Caco-2 (cell line): ENCODE data around the gene DLL1. TPM values are rescaled to one million over a fixed set of nuclear protein-coding genes. Genes with fewer than 3 reads are reported as not detected.

Source experiments
- BruUV-seq: library from RNA; stranded (reverse); fragments of 400-500 nt; replicated peaks from 2 replicates; lab custom pipeline; 2021; lab: Mats Ljungman, UMichigan
- CTCF ChIA-PET: fragments of 300-600 bp; sonication (Branson Sonifier 250); formaldehyde crosslinking; loops from one replicate; lab custom pipeline; 2022; ENCODE audit warnings: antibody characterized with exemption; lab: Charles Lee
- POLR2A ChIA-PET: fragments of 300-600 bp; sonication (Branson Sonifier 250); formaldehyde crosslinking; loops from one replicate; lab custom pipeline; 2022; ENCODE audit warnings: antibody characterized with exemption; lab: Charles Lee
- DNase-seq, 2 experiments: peaks; one replicate each; pipeline versions ENCODE4 v3.0.0 to v3.0.0-alpha.2; 2020 to 2022
- H3K27me3 ChIP-seq: replicated peaks from 2 replicates; pipeline ENCODE4 v1.6.0; 2011; ENCODE audit warnings: low read length; ENCODE audit not compliant: control insufficient read depth, insufficient read depth
- H3K36me3 ChIP-seq: 2 replicates; pipeline ENCODE4 v1.5.1; 2011; ENCODE audit warnings: low read length; ENCODE audit not compliant: control insufficient read depth, insufficient read depth
- H3K4me1 ChIP-seq: fragments of 250-450 bp; sonication (Bioruptor Pico); 2 replicates; pipeline ENCODE4 v1.5.1; 2020; ENCODE audit warnings: mild to moderate bottlenecking
- H3K4me3 ChIP-seq: 2 replicates; pipeline ENCODE4 v1.5.1; 2011; ENCODE audit warnings: low read depth, mild to moderate bottlenecking, control low read depth, low read length
- H3K9me3 ChIP-seq: fragments of 250-450 bp; sonication (Bioruptor Pico); 2 replicates; pipeline ENCODE4 v1.5.1; 2020; ENCODE audit warnings: mild to moderate bottlenecking, moderate library complexity
- H3K27ac Mint-ChIP-seq: one replicate; pipeline ENCODE4 v1.8.0; 2022; ENCODE audit warnings: mixed read lengths; ENCODE audit not compliant: unreplicated experiment
- H3K27me3 Mint-ChIP-seq: one replicate; pipeline ENCODE4 v1.8.0; 2022; ENCODE audit warnings: mixed read lengths; ENCODE audit not compliant: insufficient read depth, unreplicated experiment
- H3K36me3 Mint-ChIP-seq: one replicate; pipeline ENCODE4 v1.8.0; 2022; ENCODE audit warnings: mild to moderate bottlenecking, mixed read lengths; ENCODE audit not compliant: insufficient read depth, unreplicated experiment
- H3K4me1 Mint-ChIP-seq: one replicate; pipeline ENCODE4 v1.8.0; 2022; ENCODE audit warnings: low read depth, mixed read lengths; ENCODE audit not compliant: unreplicated experiment
- H3K4me3 Mint-ChIP-seq: one replicate; pipeline ENCODE4 v1.8.0; 2022; ENCODE audit warnings: mild to moderate bottlenecking, moderate library complexity, mixed read lengths; ENCODE audit not compliant: unreplicated experiment
- H3K9me3 Mint-ChIP-seq: one replicate; pipeline ENCODE4 v1.8.0; 2022; ENCODE audit warnings: mixed read lengths; ENCODE audit not compliant: unreplicated experiment
- intact Hi-C: fragments of 100-400 bp; cut with micrococcal nuclease; formaldehyde crosslinking; loops from one replicate; pipeline ENCODE4 v1.10.0; 2022; ENCODE audit not compliant: unreplicated experiment
- total RNA-seq: library from RNA; stranded (reverse); gene quantifications from 2 replicates; pipeline ENCODE4 v1.2.3, GENCODE V29; 2022
- TF ChIP-seq, protein P1 (sequence below), 2 experiments: fragments of 200-600 bp in 1 of 2; IDR thresholded peaks; 1 replicate in 1 of 2; 2 replicates in 1 of 2; pipeline versions ENCODE4 v1.5.1 to v1.8.0; 2011 to 2022; ENCODE audit warnings: antibody characterized with exemption in 1 of 2, control low read depth in 1 of 2, inconsistent platforms in 1 of 2, low read depth in 1 of 2, low read length in 1 of 2, mild to moderate bottlenecking in 1 of 2, moderate library complexity in 1 of 2; ENCODE audit not compliant: insufficient read depth in 1 of 2, severe bottlenecking in 1 of 2, unreplicated experiment in 1 of 2

The DLL1 gene
- total RNA-seq, 1 experiment from 2014 or later: 6.6 TPM

DNA sequence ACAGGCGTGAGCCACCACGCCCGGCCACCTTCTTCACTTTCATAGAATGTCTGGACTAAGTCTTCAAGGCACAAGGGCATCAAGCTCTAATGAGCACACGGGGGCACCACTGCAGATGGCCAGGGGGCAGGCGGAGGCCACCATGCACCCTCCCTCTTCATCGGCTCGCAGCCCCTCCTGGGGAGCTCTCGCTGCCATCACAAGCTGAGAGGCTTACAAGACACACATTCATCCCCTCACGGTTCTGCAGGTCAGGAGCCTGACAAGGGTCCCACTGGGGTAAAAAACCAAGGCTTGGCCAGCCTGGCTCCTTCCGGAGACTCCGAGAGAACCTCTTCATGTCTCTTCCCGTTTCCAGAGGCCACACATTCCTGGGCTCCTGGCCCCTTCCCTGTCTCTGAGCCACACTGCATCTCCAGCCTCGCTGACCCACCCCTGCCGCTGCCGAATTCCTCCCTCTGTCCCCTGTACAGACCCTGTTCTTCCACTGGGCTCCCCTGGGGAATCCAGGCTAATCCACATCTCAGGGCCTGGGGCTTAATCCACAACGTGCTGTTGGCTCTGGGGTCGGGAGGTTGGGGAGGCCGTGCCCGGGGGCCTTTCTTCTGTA lies 19.8 kb downstream of the DLL1 start:
- TF ChIP-seq, protein P1, sequence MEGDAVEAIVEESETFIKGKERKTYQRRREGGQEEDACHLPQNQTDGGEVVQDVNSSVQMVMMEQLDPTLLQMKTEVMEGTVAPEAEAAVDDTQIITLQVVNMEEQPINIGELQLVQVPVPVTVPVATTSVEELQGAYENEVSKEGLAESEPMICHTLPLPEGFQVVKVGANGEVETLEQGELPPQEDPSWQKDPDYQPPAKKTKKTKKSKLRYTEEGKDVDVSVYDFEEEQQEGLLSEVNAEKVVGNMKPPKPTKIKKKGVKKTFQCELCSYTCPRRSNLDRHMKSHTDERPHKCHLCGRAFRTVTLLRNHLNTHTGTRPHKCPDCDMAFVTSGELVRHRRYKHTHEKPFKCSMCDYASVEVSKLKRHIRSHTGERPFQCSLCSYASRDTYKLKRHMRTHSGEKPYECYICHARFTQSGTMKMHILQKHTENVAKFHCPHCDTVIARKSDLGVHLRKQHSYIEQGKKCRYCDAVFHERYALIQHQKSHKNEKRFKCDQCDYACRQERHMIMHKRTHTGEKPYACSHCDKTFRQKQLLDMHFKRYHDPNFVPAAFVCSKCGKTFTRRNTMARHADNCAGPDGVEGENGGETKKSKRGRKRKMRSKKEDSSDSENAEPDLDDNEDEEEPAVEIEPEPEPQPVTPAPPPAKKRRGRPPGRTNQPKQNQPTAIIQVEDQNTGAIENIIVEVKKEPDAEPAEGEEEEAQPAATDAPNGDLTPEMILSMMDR (IDR thresholded peaks at IDR 0.05; ENCODE audit: insufficient read depth in 1 of 2, low read depth in 1 of 2, low read length in 1 of 2, severe bottlenecking in 1 of 2, unreplicated experiment in 1 of 2): no peak
- Histone ChIP-seq H3K9me3 (no peaks in the 10 kb centered on the region), H3K4me3 (no peak overlapping the region), H3K4me1 (peaks cover 24% of the 10 kb centered on the region), H3K27me3 (no peaks in the 10 kb centered on the region), H3K36me3 (no peaks in the 10 kb centered on the region)
- ChIA-PET POLR2A (no interaction called here), CTCF (no interaction called here)
- peaks cover 27% of the 10 kb centered on the region for H3K4me1 Mint-ChIP-seq
- H3K9me3 Mint-ChIP-seq: no peaks in the 10 kb centered on the region
- no peaks in the 10 kb centered on the region for H3K27me3 Mint-ChIP-seq
- DNase-seq: no peak
- no peak overlapping the region for H3K4me3 Mint-ChIP-seq
- H3K36me3 Mint-ChIP-seq: no peaks in the 10 kb centered on the region
- no TSS peak for BruUV-seq
- no peak overlapping the region for H3K27ac Mint-ChIP-seq
- intact Hi-C loops: no loop called here

DNA sequence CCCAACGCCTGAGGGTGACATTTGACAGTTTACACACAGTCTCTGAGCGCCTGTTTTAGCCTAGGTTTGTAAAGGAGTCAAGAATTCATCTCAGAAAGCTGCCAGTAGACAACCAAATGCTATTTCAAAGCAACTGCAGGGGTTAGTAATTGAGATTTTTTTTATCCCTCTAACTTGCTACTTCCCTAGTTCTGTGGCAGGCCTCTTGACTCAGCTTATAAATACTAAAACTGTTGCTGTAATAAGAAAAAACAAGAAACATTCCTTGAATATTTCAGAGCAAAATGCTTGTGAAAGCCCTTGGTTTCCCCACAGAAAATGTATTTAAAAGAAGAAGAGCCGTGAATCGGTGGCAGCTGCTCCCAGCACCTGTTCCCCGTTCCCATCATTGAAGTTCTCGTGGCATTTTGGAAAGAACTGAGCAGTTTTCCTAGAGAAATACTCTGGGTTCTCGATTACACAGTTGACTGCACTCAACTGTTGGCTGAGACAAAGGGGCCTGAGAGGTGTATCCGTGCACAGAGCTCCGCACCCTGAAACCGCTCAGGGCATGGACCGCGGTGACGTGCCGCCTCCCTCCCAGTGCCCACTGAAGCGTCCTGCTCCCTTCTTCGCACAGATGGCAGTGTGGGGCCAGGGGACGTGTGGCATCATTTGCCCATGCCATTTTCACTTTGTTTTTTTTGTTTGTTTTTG lies 20.9 kb downstream of the DLL1 start:
- Histone ChIP-seq H3K4me3 (no peak overlapping the region), H3K9me3 (no peaks in the 10 kb centered on the region), H3K4me1 (peaks cover 31% of the 10 kb centered on the region), H3K36me3 (no peaks in the 10 kb centered on the region), H3K27me3 (no peaks in the 10 kb centered on the region)
- Mint-ChIP-seq H3K4me3 (peak overlapping the region; percentile 65), H3K4me1 (peaks cover 38% of the 10 kb centered on the region), H3K27ac (peak overlapping the region; percentile 91), H3K36me3 (no peaks in the 10 kb centered on the region), H3K9me3 (no peaks in the 10 kb centered on the region), H3K27me3 (no peaks in the 10 kb centered on the region)
- intact Hi-C loops: loop anchor here (1.0 to 10.0 kb wide), 2 partner anchors 10 to 475 kb away; no protein-coding TSS in a partner anchor
- ChIA-PET CTCF (no interaction called here), POLR2A (no interaction called here)
- TF ChIP-seq, protein P1 (IDR thresholded peaks at IDR 0.05; ENCODE audit: insufficient read depth in 1 of 2, low read depth in 1 of 2, low read length in 1 of 2, severe bottlenecking in 1 of 2, unreplicated experiment in 1 of 2): no peak
- DNase-seq: no peak
- no TSS peak for BruUV-seq

DNA sequence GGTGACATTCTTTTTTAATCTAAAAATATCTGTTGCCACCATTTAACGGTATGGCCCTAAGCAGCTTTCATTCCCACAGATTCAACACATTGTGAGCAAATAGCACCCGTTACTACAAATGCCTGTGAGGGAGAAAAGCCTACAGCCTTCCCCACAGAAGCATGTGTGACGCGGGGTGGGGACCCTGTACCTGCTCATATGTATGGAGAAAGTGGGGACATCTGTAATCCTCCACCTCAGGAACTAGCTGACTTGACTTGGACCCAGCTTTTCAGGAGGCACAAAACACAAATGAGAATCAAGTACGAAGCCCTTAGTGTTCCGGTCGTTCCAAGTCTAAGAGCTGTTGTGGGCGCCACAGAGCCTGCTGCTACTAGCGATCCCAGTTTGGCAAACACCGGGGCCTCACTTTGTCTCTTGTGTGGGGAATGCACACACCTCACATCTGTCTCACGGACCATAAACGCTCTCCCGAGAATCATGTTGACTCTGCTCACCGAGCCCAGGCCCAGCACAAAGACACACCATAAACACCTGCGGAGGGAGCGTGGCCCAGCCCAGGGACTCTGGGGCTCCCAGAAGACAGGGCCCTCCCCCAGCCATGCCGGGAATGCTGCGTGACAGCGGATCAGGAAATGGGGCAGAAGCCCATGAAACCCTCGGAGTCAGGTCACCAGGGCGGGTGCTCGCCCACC lies 21.6 kb downstream of the DLL1 start:
- BruUV-seq: no TSS peak
- no peaks in the 10 kb centered on the region for H3K27me3 ChIP-seq
- Mint-ChIP-seq H3K9me3 (no peaks in the 10 kb centered on the region), H3K4me1 (peaks cover 38% of the 10 kb centered on the region), H3K27ac (peak overlapping the region; percentile 91), H3K4me3 (peak overlapping the region; percentile 65), H3K27me3 (no peaks in the 10 kb centered on the region), H3K36me3 (no peaks in the 10 kb centered on the region)
- POLR2A ChIA-PET: no interaction called here
- TF ChIP-seq, protein P1 (IDR thresholded peaks at IDR 0.05; ENCODE audit: insufficient read depth in 1 of 2, low read depth in 1 of 2, low read length in 1 of 2, severe bottlenecking in 1 of 2, unreplicated experiment in 1 of 2): no peak
- H3K4me3 ChIP-seq: no peak overlapping the region
- CTCF ChIA-PET: no interaction called here
- DNase-seq: peak; percentile 75 to 78
- H3K9me3 ChIP-seq: no peaks in the 10 kb centered on the region
- H3K36me3 ChIP-seq: no peaks in the 10 kb centered on the region
- H3K4me1 ChIP-seq: peaks cover 31% of the 10 kb centered on the region
- intact Hi-C loops: loop anchor here (1.0 to 10.0 kb wide), 2 partner anchors 11 to 474 kb away; no protein-coding TSS in a partner anchor
